PC-3 (cell line): ENCODE measurements around the gene STARD4. TPM values are rescaled to one million over a fixed set of nuclear protein-coding genes. Genes with fewer than 3 reads are reported as not detected.

Experiments used
- ATAC-seq: fragments of 200-7000 bp; cut with Tn5 transposase; 2 replicates; pipeline ENCODE4 v1.9.1; 2020; ENCODE audit warnings: mild to moderate bottlenecking, moderate library complexity
- BruUV-seq: library from RNA; stranded (reverse); fragments of 400-500 nt; replicated peaks from 2 replicates; lab custom pipeline; 2021; lab: Mats Ljungman, UMichigan
- CTCF ChIA-PET: fragments of 300-600 bp; sonication (Branson Sonifier 250); formaldehyde crosslinking; loops from one replicate; lab custom pipeline; 2022; ENCODE audit warnings: antibody characterized with exemption; lab: Charles Lee
- POLR2A ChIA-PET: fragments of 300-600 bp; sonication (Branson Sonifier 250); formaldehyde crosslinking; loops from one replicate; lab custom pipeline; 2022; ENCODE audit warnings: antibody characterized with exemption; ENCODE audit not compliant: unreplicated experiment; lab: Charles Lee
- DNase-seq: peaks from one replicate; pipeline ENCODE4 v3.0.0-alpha.2; 2015
- H2AFZ ChIP-seq: fragments of 300-600 bp; sonication (generic); 2 replicates; pipeline ENCODE4 v1.6.0; 2016; ENCODE audit warnings: antibody characterized with exemption, low read length
- H3F3A ChIP-seq: fragments of 300-600 bp; sonication (generic); one replicate; pipeline ENCODE4 v1.6.0; 2017; ENCODE audit warnings: antibody characterized with exemption, low read length, control low read depth, mild to moderate bottlenecking; ENCODE audit not compliant: unreplicated experiment
- H3K27ac ChIP-seq: fragments of 300-600 bp; sonication (generic); 2 replicates; pipeline ENCODE4 v1.5.1; 2016; ENCODE audit warnings: mild to moderate bottlenecking, low read length
- H3K27me3 ChIP-seq: fragments of 300-600 bp; sonication (generic); 2 replicates; pipeline ENCODE4 v1.6.1; 2016; ENCODE audit warnings: low read length, mixed read lengths
- H3K36me3 ChIP-seq: fragments of 300-600 bp; sonication (generic); 2 replicates; pipeline ENCODE4 v1.6.1; 2016; ENCODE audit warnings: low read depth, mixed run types, low read length, mixed read lengths
- H3K4me1 ChIP-seq: fragments of 300-600 bp; sonication (generic); 2 replicates; pipeline ENCODE4 v1.5.1; 2016; ENCODE audit warnings: low read length; ENCODE audit not compliant: insufficient read depth
- H3K4me2 ChIP-seq: fragments of 300-600 bp; sonication (generic); 2 replicates; pipeline ENCODE4 v1.6.0; 2016; ENCODE audit warnings: low read length
- H3K4me3 ChIP-seq: fragments of 300-600 bp; sonication (generic); 2 replicates; pipeline ENCODE4 v1.5.1; 2016; ENCODE audit warnings: mild to moderate bottlenecking, low read length, mixed read lengths
- H3K79me2 ChIP-seq: fragments of 300-600 bp; sonication (generic); 2 replicates; pipeline ENCODE4 v1.6.1; 2017; ENCODE audit warnings: low read length, mixed read lengths
- H3K9ac ChIP-seq: fragments of 300-600 bp; sonication (generic); 2 replicates; pipeline ENCODE4 v1.6.0; 2016; ENCODE audit warnings: mild to moderate bottlenecking, low read length
- H3K9me2 ChIP-seq: fragments of 300-600 bp; sonication (generic); replicated peaks from 2 replicates; pipeline ENCODE4 v1.6.1; 2016; ENCODE audit warnings: mixed run types, low read length, mixed read lengths
- H3K9me3 ChIP-seq: fragments of 300-600 bp; sonication (generic); 2 replicates; pipeline ENCODE4 v1.6.1; 2016; ENCODE audit warnings: low read length, mixed read lengths
- H4K20me1 ChIP-seq: fragments of 300-600 bp; sonication (generic); 2 replicates; pipeline ENCODE4 v1.6.1; 2016; ENCODE audit warnings: low read length, mixed read lengths
- CTCF ChIP-seq: fragments of 300-600 bp; sonication (generic); conservative IDR thresholded peaks from 2 replicates; pipeline ENCODE4 v1.5.1; 2017; ENCODE audit warnings: antibody characterized with exemption, low read depth, mild to moderate bottlenecking, low read length
- EZH2 ChIP-seq: fragments of 300-600 bp; sonication (generic); IDR thresholded peaks from one replicate; pipeline ENCODE4 v1.6.1; 2017; ENCODE audit warnings: antibody characterized with exemption, mild to moderate bottlenecking, low read length; ENCODE audit not compliant: unreplicated experiment
- EZH2phosphoT487 ChIP-seq: fragments of 300-600 bp; sonication (generic); IDR thresholded peaks from 2 replicates; pipeline ENCODE4 v1.6.1; 2018; ENCODE audit warnings: mild to moderate bottlenecking, antibody characterized with exemption, low read length, borderline replicate concordance
- intact Hi-C: fragments of 100-400 bp; cut with micrococcal nuclease; formaldehyde crosslinking; loops from 2 replicates; pipeline ENCODE4 v1.9.0; 2023
- total RNA-seq: library from RNA; depleted of rRNA; stranded (reverse); fragments of >200 nt; gene quantifications from 2 replicates; pipeline ENCODE4 v1.2.3, GENCODE V29; 2014

The STARD4 gene
- total RNA-seq, 1 experiment from 2014 or later = 17.1 TPM

GRCh38 chr5:111557686-111558085, 45.4 kb upstream of the STARD4 start:
- Histone ChIP-seq H3K27me3 (no peaks in the 10 kb centered on the region), H2AFZ (no peak overlapping the region), H3K9me3 (no peaks in the 10 kb centered on the region), H4K20me1 (no peaks in the 10 kb centered on the region), H3K4me2 (no peak overlapping the region), H3K79me2 (no peaks in the 10 kb centered on the region), H3K9ac (no peak overlapping the region), H3K36me3 (no peaks in the 10 kb centered on the region), H3K4me3 (no peak overlapping the region), H3K27ac (no peak overlapping the region), H3F3A (no peaks in the 10 kb centered on the region), H3K9me2 (no peaks in the 10 kb centered on the region), H3K4me1 (no peaks in the 10 kb centered on the region)
- DNase-seq (no peak), ATAC-seq (no peak)
- intact Hi-C loops = no loop called here
- POLR2A ChIA-PET = no interaction called here
- TF ChIP-seq EZH2phosphoT487 = no peak
- TF ChIP-seq EZH2 = no peak
- no peak for TF ChIP-seq CTCF
- CTCF ChIA-PET = no interaction called here
- no TSS peak for BruUV-seq

- no peak for DNase-seq
- no peak overlapping the region for H3K27ac ChIP-seq
- no peaks in the 10 kb centered on the region for H4K20me1 ChIP-seq
- H3K9me2 ChIP-seq = no peaks in the 10 kb centered on the region
- POLR2A ChIA-PET = no interaction called here
- H3K4me3 ChIP-seq = no peak overlapping the region
- H3F3A ChIP-seq = no peaks in the 10 kb centered on the region
- H3K27me3 ChIP-seq = no peaks in the 10 kb centered on the region
- H3K4me2 ChIP-seq = no peak overlapping the region
- no peaks in the 10 kb centered on the region for H3K9me3 ChIP-seq
- no peak overlapping the region for H2AFZ ChIP-seq
- H3K79me2 ChIP-seq = no peaks in the 10 kb centered on the region
- BruUV-seq = no TSS peak
- no peak for ATAC-seq
- CTCF ChIA-PET = no interaction called here
- intact Hi-C loops = no loop called here
- no peak overlapping the region for H3K9ac ChIP-seq
- H3K4me1 ChIP-seq = peaks cover under 1% of the 10 kb centered on the region
- H3K36me3 ChIP-seq = no peaks in the 10 kb centered on the region
- no peak for TF ChIP-seq CTCF
Observed at GRCh38 chr5:111557111-111557510, 44.8 kb upstream of the STARD4 start.

DNA sequence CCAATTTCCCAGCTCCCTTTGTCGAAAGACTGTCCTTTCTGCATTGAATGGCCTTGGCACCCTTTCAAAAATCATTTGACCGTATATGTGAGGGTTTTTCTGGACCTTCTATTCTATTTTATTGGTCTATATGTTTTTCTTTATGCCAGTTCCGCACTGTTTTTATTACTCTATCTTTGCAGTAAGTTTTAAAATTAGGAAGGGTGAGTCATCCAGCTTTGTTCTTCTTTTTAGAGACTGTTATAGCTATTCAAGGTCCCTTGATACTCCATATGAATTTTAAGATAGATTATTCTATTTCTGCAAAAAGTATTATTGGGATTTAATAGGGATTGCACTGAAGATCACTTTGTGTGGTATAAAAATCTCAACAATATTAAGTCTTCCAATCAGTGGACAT, 44.2 kb upstream of the STARD4 start:
- Histone ChIP-seq H3K27ac (no peak overlapping the region), H3K9ac (no peak overlapping the region), H3K4me1 (peaks cover 7% of the 10 kb centered on the region), H3K9me2 (no peaks in the 10 kb centered on the region), H3K4me3 (no peak overlapping the region), H3K36me3 (no peaks in the 10 kb centered on the region), H3K9me3 (no peaks in the 10 kb centered on the region), H3K27me3 (no peaks in the 10 kb centered on the region), H3F3A (no peaks in the 10 kb centered on the region), H4K20me1 (no peaks in the 10 kb centered on the region), H3K79me2 (no peaks in the 10 kb centered on the region), H2AFZ (no peak overlapping the region), H3K4me2 (no peak overlapping the region)
- ATAC-seq = no peak
- BruUV-seq = no TSS peak
- ChIA-PET POLR2A (no interaction called here), CTCF (no interaction called here)
- intact Hi-C loops = no loop called here
- TF ChIP-seq EZH2 (no peak), CTCF (no peak), EZH2phosphoT487 (no peak)
- no peak for DNase-seq
